ENCODE measurements around the gene LGI2.
"Not testable (repeated sequence)": the region's sequence is repeated elsewhere in the genome, so short reads cannot be mapped to it uniquely, and the experiment has no call there.

The LGI2 gene

GRCh38 chr4:25050370-25051078 lies 19.8 kb upstream of the LGI2 start:
- DNase-seq (ENCODE audit: low spot score), result no peak

- DNase-seq (ENCODE audit: low spot score), result no peak
Measured at GRCh38 chr4:25043548-25043947, 12.8 kb upstream of the LGI2 start.

GRCh38 chr4:25033526-25033925 lies 2.8 kb upstream of the LGI2 start:
- no peak for DNase-seq (ENCODE audit: low spot score)

GRCh38 chr4:25032126-25032525 lies 1.4 kb upstream of the LGI2 start:
- DNase-seq (ENCODE audit: low spot score), result peak; percentile 30

GRCh38 chr4:25031077-25031621 lies 403 bp upstream of the LGI2 start:
- DNase-seq (ENCODE audit: low spot score), result peak; percentile 41

GRCh38 chr4:25029479-25030276 lies 1.1 kb downstream of the LGI2 start:
- DNase-seq (ENCODE audit: low spot score), result no peak

GRCh38 chr4:25028851-25029250 lies 1.9 kb downstream of the LGI2 start:
- DNase-seq (ENCODE audit: low spot score), result no peak

GRCh38 chr4:25022766-25023165 lies 8.0 kb downstream of the LGI2 start:
- DNase-seq (ENCODE audit: low spot score), result no peak

- DNase-seq (ENCODE audit: low spot score), result no peak
Measured at GRCh38 chr4:25021216-25021615, 9.5 kb downstream of the LGI2 start.

GRCh38 chr4:25020236-25020635 lies 10.5 kb downstream of the LGI2 start:
- DNase-seq (ENCODE audit: low spot score), result no peak

GRCh38 chr4:25019501-25019900 lies 11.2 kb downstream of the LGI2 start:
- no peak for DNase-seq (ENCODE audit: low spot score)

GRCh38 chr4:25015012-25015411 lies 15.7 kb downstream of the LGI2 start:
- no peak for DNase-seq (ENCODE audit: low spot score)

GRCh38 chr4:25014662-25014983 lies 16.1 kb downstream of the LGI2 start:
- DNase-seq (ENCODE audit: low spot score), result not testable (repeated sequence)

- DNase-seq (ENCODE audit: low spot score), result no peak
Measured at GRCh38 chr4:25013756-25014661, 16.7 kb downstream of the LGI2 start.

GRCh38 chr4:25012655-25013054 lies 18.1 kb downstream of the LGI2 start:
- DNase-seq (ENCODE audit: low spot score), result no peak

- DNase-seq (ENCODE audit: low spot score), result no peak
Measured at GRCh38 chr4:25011135-25011866, 19.4 kb downstream of the LGI2 start.

- no peak for DNase-seq (ENCODE audit: low spot score)
Measured at GRCh38 chr4:25007598-25007997, 23.1 kb downstream of the LGI2 start.

- no peak for DNase-seq (ENCODE audit: low spot score)
Measured at GRCh38 chr4:25002681-25003080, 28.1 kb downstream of the LGI2 start.

GRCh38 chr4:25001509-25001908 lies 29.2 kb downstream of the LGI2 start:
- no peak for DNase-seq (ENCODE audit: low spot score)

GRCh38 chr4:25000639-25001038 lies 30.1 kb downstream of the LGI2 start:
- no peak for DNase-seq (ENCODE audit: low spot score)

- DNase-seq (ENCODE audit: low spot score), result no peak
Measured at GRCh38 chr4:24999392-25000089, 31.2 kb downstream of the LGI2 start.

Data from AG08396 (cell line).